ENCODE measurements around the gene PAXX.

DNA sequence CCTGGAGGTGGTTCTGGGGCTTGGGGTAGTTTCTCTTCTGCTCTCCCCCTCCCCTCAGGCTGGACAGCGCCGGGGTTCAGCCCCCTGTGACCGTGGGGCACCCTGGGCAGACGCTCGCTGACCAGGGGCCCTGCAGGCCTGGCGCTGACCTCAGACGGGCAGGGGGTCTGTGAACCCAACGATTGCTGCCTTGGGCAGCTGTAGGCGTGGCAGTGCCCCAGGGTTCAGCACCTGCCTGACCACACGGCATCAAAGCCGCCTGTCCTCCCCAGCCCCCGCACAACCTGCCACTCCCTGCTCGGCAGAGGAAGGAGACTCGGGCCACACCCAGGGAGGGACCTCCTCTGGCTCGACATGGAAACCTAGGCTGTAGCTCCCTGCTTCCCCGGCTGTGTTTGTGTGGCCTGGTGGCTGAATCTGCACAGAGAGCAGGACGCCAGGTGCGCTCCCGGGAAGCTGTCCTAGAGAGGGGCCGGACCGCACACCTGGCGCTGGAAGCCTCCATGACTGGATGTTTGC lies 28.0 kb upstream of the PAXX start:
- TF ChIP-seq, protein P1, sequence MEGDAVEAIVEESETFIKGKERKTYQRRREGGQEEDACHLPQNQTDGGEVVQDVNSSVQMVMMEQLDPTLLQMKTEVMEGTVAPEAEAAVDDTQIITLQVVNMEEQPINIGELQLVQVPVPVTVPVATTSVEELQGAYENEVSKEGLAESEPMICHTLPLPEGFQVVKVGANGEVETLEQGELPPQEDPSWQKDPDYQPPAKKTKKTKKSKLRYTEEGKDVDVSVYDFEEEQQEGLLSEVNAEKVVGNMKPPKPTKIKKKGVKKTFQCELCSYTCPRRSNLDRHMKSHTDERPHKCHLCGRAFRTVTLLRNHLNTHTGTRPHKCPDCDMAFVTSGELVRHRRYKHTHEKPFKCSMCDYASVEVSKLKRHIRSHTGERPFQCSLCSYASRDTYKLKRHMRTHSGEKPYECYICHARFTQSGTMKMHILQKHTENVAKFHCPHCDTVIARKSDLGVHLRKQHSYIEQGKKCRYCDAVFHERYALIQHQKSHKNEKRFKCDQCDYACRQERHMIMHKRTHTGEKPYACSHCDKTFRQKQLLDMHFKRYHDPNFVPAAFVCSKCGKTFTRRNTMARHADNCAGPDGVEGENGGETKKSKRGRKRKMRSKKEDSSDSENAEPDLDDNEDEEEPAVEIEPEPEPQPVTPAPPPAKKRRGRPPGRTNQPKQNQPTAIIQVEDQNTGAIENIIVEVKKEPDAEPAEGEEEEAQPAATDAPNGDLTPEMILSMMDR (conservative IDR thresholded peaks at IDR 0.05 in 1 of 2, IDR thresholded peaks at IDR 0.05 in 1 of 2; ENCODE audit: low read depth in 1 of 2, low read length in 2 of 2), result no peak
- TF ChIP-seq EZH2 (IDR thresholded peaks at IDR 0.05; ENCODE audit: low read length, missing control alignments), result no peak
